NT2/D1 (cell line): Measurements from ENCODE around the gene BAG5.

Experiments
- SUZ12 ChIP-seq: IDR thresholded peaks from 2 replicates; pipeline ENCODE4 v1.6.1; 2011; ENCODE audit not compliant: insufficient read length, insufficient read depth; ENCODE audit errors: extremely low read depth
- YY1 ChIP-seq: IDR thresholded peaks from 2 replicates; pipeline ENCODE4 v1.6.1; 2011; ENCODE audit not compliant: insufficient read length, insufficient read depth
- ZNF274 ChIP-seq: IDR thresholded peaks from 2 replicates; pipeline ENCODE4 v1.6.1; 2011; ENCODE audit warnings: mild to moderate bottlenecking, low read depth, low read length

- TF ChIP-seq YY1 (no peak), ZNF274 (no peak), SUZ12 (no peak)
Observed at GRCh38 chr14:103569408-103569807, 7.0 kb upstream of the BAG5 start.
